GM21423 (cell line): ENCODE data around the gene GZMB.
A peak's percentile ranks its signal among the peaks of the same experiment; 100 is the strongest.
"Not testable (repeated sequence)": the region's sequence is repeated elsewhere in the genome, so short reads cannot be mapped to it uniquely, and the experiment has no call there.

ENCODE experiments used
- ATAC-seq: cut with Tn5 transposase; IDR thresholded peaks from one replicate; pipeline ENCODE4 v1.9.1; 2021; ENCODE audit warnings: mild to moderate bottlenecking, moderate library complexity; ENCODE audit not compliant: unreplicated experiment

GZMB gene

GRCh38 chr14:24634158-24634557 is at the start of gene GZMB:
TSS of gene GZMB (minus strand) at chr14:24634190. CDS start at chr14:24634160, 30 bp downstream.
- no peak for ATAC-seq

- ATAC-seq: no peak
Observed at GRCh38 chr14:24681056-24681455, 47.1 kb upstream of the GZMB start.

GRCh38 chr14:24680516-24680915 is 46.5 kb upstream of the GZMB start:
- no peak for ATAC-seq

- no peak for ATAC-seq
Observed at GRCh38 chr14:24679248-24679961, 45.4 kb upstream of the GZMB start.

- ATAC-seq: peak; percentile 62
Observed at GRCh38 chr14:24678801-24679247, 44.8 kb upstream of the GZMB start.

GRCh38 chr14:24677956-24678355 is 44.0 kb upstream of the GZMB start:
- ATAC-seq: no peak

GRCh38 chr14:24674204-24674970 is 40.4 kb upstream of the GZMB start:
- peak; percentile 46 for ATAC-seq

- peak; percentile 57 for ATAC-seq
Observed at GRCh38 chr14:24673534-24674203, 39.7 kb upstream of the GZMB start.

- peak; percentile 49 for ATAC-seq
Observed at GRCh38 chr14:24673059-24673458, 39.1 kb upstream of the GZMB start.

GRCh38 chr14:24670594-24670993 is 36.6 kb upstream of the GZMB start:
- ATAC-seq: no peak

- no peak for ATAC-seq
Observed at GRCh38 chr14:24669651-24670050, 35.7 kb upstream of the GZMB start.

- peak; percentile 92 for ATAC-seq
Observed at GRCh38 chr14:24665440-24665991, 31.5 kb upstream of the GZMB start.

GRCh38 chr14:24664366-24664765 is 30.4 kb upstream of the GZMB start:
- ATAC-seq: no peak

- no peak for ATAC-seq
Observed at GRCh38 chr14:24662753-24663152, 28.8 kb upstream of the GZMB start.

- ATAC-seq: peak; percentile 39
Observed at GRCh38 chr14:24659916-24660570, 26.1 kb upstream of the GZMB start.

GRCh38 chr14:24648361-24648760 is 14.4 kb upstream of the GZMB start:
- ATAC-seq: not testable (repeated sequence)

GRCh38 chr14:24639905-24640304 is 5.9 kb upstream of the GZMB start:
- no peak for ATAC-seq

GRCh38 chr14:24639270-24639669 is 5.3 kb upstream of the GZMB start:
- ATAC-seq: no peak

GRCh38 chr14:24633353-24633752 is 637 bp downstream of the GZMB start:
- no peak for ATAC-seq

- no peak for ATAC-seq
Observed at GRCh38 chr14:24632761-24633160, 1.2 kb downstream of the GZMB start.

GRCh38 chr14:24632336-24632735 is 1.7 kb downstream of the GZMB start:
- ATAC-seq: no peak
